ENCODE results near the gene DEF6. TPM values are rescaled to one million over a fixed set of nuclear protein-coding genes. Genes with fewer than 3 reads are reported as not detected.

DEF6 gene
- total and polyA plus RNA-seq, 2 of the 8 experiments (the other 6 are each of a cell fraction or from before 2014, with no cell fraction given) = 3.3 to 4.1 TPM

- no peak for TF ChIP-seq GTF2F1 (IDR thresholded peaks at IDR 0.05; ENCODE audit: borderline replicate concordance, low read depth, low read length)
- no peak for TF ChIP-seq TCF12 (IDR thresholded peaks at IDR 0.05; ENCODE audit: low read depth, low read length)
- no peak for TF ChIP-seq CTCF (IDR thresholded peaks at IDR 0.05; ENCODE audit: control extremely low read depth in 1 of 3, insufficient read depth in 1 of 3, low read depth in 1 of 3, low read length in 3 of 3)
- TF ChIP-seq POLR2A (IDR thresholded peaks at IDR 0.05; ENCODE audit: control extremely low read depth in 1 of 2, low read depth in 2 of 2, low read length in 2 of 2) = no peak
- no peak for TF ChIP-seq JUN (IDR thresholded peaks at IDR 0.05; ENCODE audit: low read depth, low read length)
- no peak for TF ChIP-seq JUND (IDR thresholded peaks at IDR 0.05; ENCODE audit: low read length)
- no peak for TF ChIP-seq TAF7 (optimal IDR thresholded peaks at IDR 0.05; ENCODE audit: borderline replicate concordance, low read depth, low read length)
- TF ChIP-seq CHD2 (IDR thresholded peaks at IDR 0.05; ENCODE audit: low read length) = no peak
- TF ChIP-seq CREB1 (IDR thresholded peaks at IDR 0.05) = no peak
- no peak for TF ChIP-seq SP2 (IDR thresholded peaks at IDR 0.05; ENCODE audit: low read length)
- H3K14ac ChIP-seq (ENCODE audit: insufficient read length) = no peak overlapping the region
- H3K23me2 ChIP-seq (ENCODE audit: low read depth, low read length) = peaks cover 10% of the 10 kb centered on the region
- no peak overlapping the region for H4K91ac ChIP-seq (replicated peaks; ENCODE audit: insufficient read length, low read length)
- H2BK12ac ChIP-seq (ENCODE audit: low read depth, low read length) = no peak overlapping the region
- no peak overlapping the region for H2AFZ ChIP-seq (ENCODE audit: low read length)
- H3K56ac ChIP-seq (replicated peaks; ENCODE audit: insufficient read length, low read depth, low read length) = no peak overlapping the region
- no peaks in the 10 kb centered on the region; a peak in 1 of 4 replicates for H3K9me3 ChIP-seq (ENCODE audit: insufficient read depth in 2 of 2, low read depth in 1 of 2, low read length in 1 of 2)
- H2BK20ac ChIP-seq (ENCODE audit: low read length) = no peak overlapping the region
- H4K5ac ChIP-seq (ENCODE audit: insufficient read length, low read depth, low read length) = no peak overlapping the region
- WGBS, 2 experiments (ENCODE audit: extremely low coverage in 1 of 2, insufficient coverage in 1 of 2, insufficient read length in 1 of 2, insufficient replicate concordance in 2 of 2, low coverage in 1 of 2, low lambda C conversion rate in 2 of 2, missing lambda C conversion rate in 1 of 2) = 83% methylated on average over 8 of the region's 8 CpGs; no CpG with 5 or more reads in 1 of the 2 experiments
- no peak overlapping the region for H3K4ac ChIP-seq (replicated peaks; ENCODE audit: insufficient read length, low read depth, low read length)
- H4K8ac ChIP-seq (ENCODE audit: extremely low read depth, insufficient read depth, low read length) = no peak overlapping the region
- no peak overlapping the region for H3K27ac ChIP-seq (ENCODE audit: low read depth, low read length)
- H4K20me1 ChIP-seq (replicated peaks in 1 of 2; ENCODE audit: control insufficient read depth in 1 of 2, insufficient read depth in 2 of 2, low read length in 2 of 2) = no peaks in the 10 kb centered on the region
- no peak overlapping the region for H2BK120ac ChIP-seq (replicated peaks; ENCODE audit: low read depth, low read length)
- H3K23ac ChIP-seq (ENCODE audit: insufficient read length) = no peak overlapping the region
- H3K36me3 ChIP-seq (ENCODE audit: control insufficient read depth in 2 of 4, insufficient read depth in 4 of 4, low read length in 3 of 4) = no peaks in the 10 kb centered on the region
- H2BK5ac ChIP-seq (ENCODE audit: low read depth, low read length) = no peak overlapping the region
- POLR2A ChIA-PET (ENCODE audit: partially characterized antibody) = no interaction called here
- H3K18ac ChIP-seq (ENCODE audit: extremely low read depth, low read length) = no peak overlapping the region
- no peak overlapping the region for H2AK5ac ChIP-seq (ENCODE audit: low read depth, low read length)
- no peak overlapping the region for H3K4me3 ChIP-seq (ENCODE audit: extremely low read depth in 1 of 4, insufficient read depth in 2 of 4, low read depth in 3 of 4, low read length in 4 of 4)
- CTCF ChIA-PET (ENCODE audit: partially characterized antibody) = interaction anchor here (1.1 to 21.2 kb wide), 4 partner anchors 19 to 202 kb away, joined by 4 to 358 read pairs (median 10); partner anchors contain the start of gene DEF6
- no peaks in the 10 kb centered on the region for H3K79me1 ChIP-seq (ENCODE audit: low read depth, low read length)
- H3K4me2 ChIP-seq (ENCODE audit: insufficient read depth in 1 of 2, low read depth in 2 of 2, low read length in 2 of 2) = no peak overlapping the region
- FAIRE-seq (no peak), DNase-seq (ENCODE audit: low read depth in 1 of 2, low spot score in 2 of 2) (no peak)
- no peak overlapping the region for H2BK15ac ChIP-seq (ENCODE audit: low read length)
- peaks cover 3 to 19% (median 14%) of the 10 kb centered on the region in 4 experiments for H3K27me3 ChIP-seq (replicated peaks in 1 of 4; ENCODE audit: control insufficient read depth in 3 of 4, extremely low read depth in 1 of 4, insufficient read depth in 3 of 4, low read length in 3 of 4)
- no peaks in the 10 kb centered on the region for H3K79me2 ChIP-seq (ENCODE audit: control insufficient read depth in 1 of 2, insufficient read depth in 2 of 2, low read length in 2 of 2)
- H3K4me1 ChIP-seq (replicated peaks in 1 of 4; ENCODE audit: control insufficient read depth in 3 of 4, insufficient read depth in 4 of 4, low read length in 3 of 4) = peaks cover 5 to 8% (median 6%) of the 10 kb centered on the region in 4 experiments
- no peak overlapping the region for H3K9ac ChIP-seq (replicated peaks in 1 of 4; ENCODE audit: extremely low read depth in 1 of 4, low read depth in 3 of 4, low read length in 3 of 4)
Measured at GRCh38 chr6:35321091-35321490, 23.5 kb downstream of the DEF6 start.
